ENCODE results near the gene HCRTR2. TPM values are rescaled to one million over a fixed set of nuclear protein-coding genes. Genes with fewer than 3 reads are reported as not detected.
A peak's percentile ranks its signal among the peaks of the same experiment; 100 is the strongest.
"Not testable (repeated sequence)": the region's sequence is repeated elsewhere in the genome, so short reads cannot be mapped to it uniquely, and the experiment has no call there.

The HCRTR2 gene
- total RNA-seq, 1 donor from 2014 or later = not detected

DNA sequence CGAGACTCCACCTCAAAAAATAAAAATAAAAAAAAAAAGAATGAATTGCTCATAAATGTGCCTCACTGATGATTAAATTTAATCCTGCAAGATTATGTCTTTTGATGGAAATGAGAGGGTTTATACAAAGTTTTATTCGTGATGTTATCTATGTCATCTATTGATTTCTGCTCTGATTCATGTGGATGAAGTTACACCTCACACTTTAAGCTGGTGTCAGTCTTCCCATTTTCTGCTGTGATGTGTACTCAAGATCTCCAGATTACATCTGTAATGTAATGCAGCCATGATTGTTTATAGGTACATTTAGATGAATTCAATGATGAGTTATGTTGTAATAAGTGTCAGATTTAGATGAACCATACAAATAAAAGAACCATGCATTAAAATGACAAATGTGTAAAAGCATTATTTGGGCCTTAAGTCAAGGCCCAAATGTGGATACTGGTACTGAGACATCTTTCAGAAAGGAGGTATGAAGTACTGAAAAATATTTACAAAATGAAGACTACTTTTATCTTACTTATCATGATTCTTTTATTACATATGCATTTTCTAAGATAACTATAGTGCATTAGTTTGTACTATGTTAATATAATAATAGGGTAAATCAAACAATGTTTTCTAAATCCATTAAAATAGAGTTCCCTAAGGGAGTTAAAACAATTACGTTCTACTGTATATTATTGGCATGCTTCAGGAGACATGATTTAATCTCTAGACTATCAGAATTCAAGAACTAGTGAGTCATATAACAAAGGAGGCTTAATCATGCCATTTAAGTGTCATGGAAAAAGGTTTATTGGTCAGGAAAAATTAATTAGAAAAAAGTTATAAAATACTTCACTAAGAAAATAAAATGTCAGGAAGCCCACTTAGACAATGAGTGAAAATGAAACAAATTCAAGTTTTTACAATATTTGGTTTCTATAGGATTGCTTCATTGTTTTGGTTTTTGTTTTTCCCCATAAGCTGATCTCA, 34.5 kb downstream of the HCRTR2 start:
- ATAC-seq = no peak
- intact Hi-C loops (cut with micrococcal nuclease) = no loop called here
- no peak for DNase-seq

GRCh38 chr6:55210952-55211351, 36.6 kb downstream of the HCRTR2 start:
- no peak for ATAC-seq
- intact Hi-C loops (cut with micrococcal nuclease) = no loop called here
- DNase-seq = no peak

- intact Hi-C loops (cut with micrococcal nuclease) = no loop called here
- DNase-seq (no peak), ATAC-seq (no peak)
Observed at GRCh38 chr6:55212156-55212555, 37.8 kb downstream of the HCRTR2 start.

DNA sequence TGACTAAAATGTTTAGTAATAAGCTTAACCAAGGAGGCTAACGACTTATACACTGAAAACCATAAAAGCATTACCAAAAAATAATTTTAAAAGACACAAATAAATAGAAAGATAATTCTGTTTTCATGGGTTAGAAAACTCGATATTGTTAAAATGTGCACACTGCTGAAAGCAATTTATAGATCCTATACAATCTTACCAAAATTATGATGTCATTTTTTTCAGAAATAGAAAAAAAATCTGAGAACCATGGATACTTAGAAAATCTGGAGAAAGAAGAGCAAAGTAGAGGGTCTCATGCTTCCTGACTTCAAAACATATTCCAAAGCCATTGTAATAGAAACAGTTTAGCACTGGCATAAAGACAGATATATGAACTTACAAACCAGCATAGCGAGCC, 46.6 kb downstream of the HCRTR2 start:
- ATAC-seq (no peak), DNase-seq (no peak)
- intact Hi-C loops (cut with micrococcal nuclease) = no loop called here

DNA sequence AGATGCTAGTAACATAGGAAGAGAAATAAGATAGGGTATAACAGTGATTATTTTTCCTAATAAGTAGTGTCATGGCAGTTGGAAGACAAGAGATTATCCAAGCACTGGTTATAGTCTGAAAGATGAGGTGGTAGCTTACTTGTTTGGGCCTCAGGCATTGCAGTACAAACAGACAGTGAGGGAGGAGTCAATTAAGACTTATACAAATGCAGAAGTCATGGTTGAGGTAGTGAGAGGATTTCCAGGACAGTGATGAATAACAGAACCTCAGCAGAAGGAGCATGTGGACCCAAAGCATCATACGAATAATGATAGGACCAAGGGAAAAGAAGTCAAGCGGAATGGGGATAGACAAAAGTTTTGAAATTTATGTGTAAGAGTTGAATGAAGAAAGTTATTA, 53.5 kb downstream of the HCRTR2 start:
- no peak for DNase-seq
- ATAC-seq = no peak
- intact Hi-C loops (cut with micrococcal nuclease) = no loop called here

DNA sequence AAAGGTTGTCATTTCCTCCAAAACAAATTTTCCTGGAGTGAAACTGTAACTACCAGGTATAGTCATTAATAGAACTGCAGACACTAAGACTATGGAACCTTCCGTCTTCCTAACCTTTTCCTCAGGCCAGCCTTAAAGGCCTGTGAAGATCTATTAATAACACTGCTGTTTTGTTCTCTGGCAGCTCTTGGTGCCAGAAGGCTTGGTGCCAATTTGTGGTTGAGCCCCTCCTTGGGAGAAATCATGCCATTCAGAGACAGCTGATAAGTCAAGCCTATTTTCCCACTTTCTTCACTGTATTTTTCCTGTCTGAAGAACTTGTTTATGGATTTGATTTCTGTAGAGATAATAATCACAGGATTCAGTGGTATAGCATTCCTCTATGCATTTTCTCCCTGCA, 64.8 kb downstream of the HCRTR2 start:
- intact Hi-C loops (cut with micrococcal nuclease) = no loop called here
- peak; percentile 30 for DNase-seq
- peak; percentile 28 for ATAC-seq

- not testable (repeated sequence) for ATAC-seq, DNase-seq
- intact Hi-C loops (cut with micrococcal nuclease) = loop anchor here (10.0 kb wide), 1 partner anchor 1266 kb away; no protein-coding TSS in a partner anchor
Observed at GRCh38 chr6:55240975-55241605, 66.8 kb downstream of the HCRTR2 start.

- intact Hi-C loops (cut with micrococcal nuclease) = no loop called here
- ATAC-seq (no peak), DNase-seq (no peak)
Observed at GRCh38 chr6:55250400-55250799, 76.1 kb downstream of the HCRTR2 start.

DNA sequence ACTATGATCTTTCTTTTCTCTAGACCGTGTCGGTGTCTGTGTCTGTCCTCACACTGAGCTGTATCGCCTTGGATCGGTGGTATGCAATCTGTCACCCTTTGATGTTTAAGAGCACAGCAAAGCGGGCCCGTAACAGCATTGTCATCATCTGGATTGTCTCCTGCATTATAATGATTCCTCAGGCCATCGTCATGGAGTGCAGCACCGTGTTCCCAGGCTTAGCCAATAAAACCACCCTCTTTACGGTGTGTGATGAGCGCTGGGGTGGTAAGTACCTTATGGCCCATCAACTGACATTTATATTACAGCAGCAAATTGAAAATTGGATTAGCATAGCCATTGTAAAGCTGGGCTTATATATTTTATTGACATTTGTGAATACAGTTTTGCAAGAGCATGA, 80.8 kb downstream of the HCRTR2 start:
- DNase-seq (no peak), ATAC-seq (no peak)
- intact Hi-C loops (cut with micrococcal nuclease) = no loop called here

- intact Hi-C loops (cut with micrococcal nuclease) = no loop called here
- ATAC-seq (no peak), DNase-seq (no peak)
Observed at GRCh38 chr6:55260181-55260580, 85.9 kb downstream of the HCRTR2 start.

DNA sequence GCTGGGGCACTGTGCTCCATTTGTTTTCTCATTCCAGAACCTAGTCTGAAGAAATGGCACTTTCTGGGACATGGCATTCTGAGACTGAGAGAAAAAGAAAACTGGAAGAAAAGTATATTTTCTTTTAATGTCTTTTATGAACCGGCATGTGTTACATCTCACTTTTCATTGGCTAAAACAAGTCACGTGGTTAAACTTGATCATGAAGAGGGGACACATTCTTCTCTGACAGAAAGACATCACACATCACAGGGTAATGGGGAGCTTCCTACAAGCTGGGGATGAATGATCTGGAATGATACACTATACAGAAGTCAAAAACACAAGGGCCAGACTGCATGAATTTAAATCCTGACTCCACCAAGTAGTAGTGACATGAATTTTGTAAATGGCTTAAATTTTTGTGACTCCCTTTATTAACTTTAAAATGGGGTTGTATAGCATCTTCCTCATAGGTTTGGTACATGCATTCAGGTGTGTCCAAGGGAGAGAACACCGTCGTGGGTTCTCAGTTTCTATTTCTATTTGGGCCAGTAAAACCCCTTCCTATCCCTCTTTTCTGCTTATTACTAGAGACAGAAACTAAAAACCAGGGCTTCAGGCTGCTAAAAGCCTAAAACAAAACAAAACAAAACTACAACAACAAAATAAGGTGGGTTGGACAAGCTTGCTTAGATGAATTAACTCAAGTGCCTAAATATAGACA, 91.2 kb downstream of the HCRTR2 start:
- DNase-seq (no peak), ATAC-seq (no peak)
- intact Hi-C loops (cut with micrococcal nuclease) = no loop called here

GRCh38 chr6:55266896-55267295, 92.6 kb downstream of the HCRTR2 start:
- DNase-seq = no peak
- no peak for ATAC-seq
- intact Hi-C loops (cut with micrococcal nuclease) = no loop called here

DNA sequence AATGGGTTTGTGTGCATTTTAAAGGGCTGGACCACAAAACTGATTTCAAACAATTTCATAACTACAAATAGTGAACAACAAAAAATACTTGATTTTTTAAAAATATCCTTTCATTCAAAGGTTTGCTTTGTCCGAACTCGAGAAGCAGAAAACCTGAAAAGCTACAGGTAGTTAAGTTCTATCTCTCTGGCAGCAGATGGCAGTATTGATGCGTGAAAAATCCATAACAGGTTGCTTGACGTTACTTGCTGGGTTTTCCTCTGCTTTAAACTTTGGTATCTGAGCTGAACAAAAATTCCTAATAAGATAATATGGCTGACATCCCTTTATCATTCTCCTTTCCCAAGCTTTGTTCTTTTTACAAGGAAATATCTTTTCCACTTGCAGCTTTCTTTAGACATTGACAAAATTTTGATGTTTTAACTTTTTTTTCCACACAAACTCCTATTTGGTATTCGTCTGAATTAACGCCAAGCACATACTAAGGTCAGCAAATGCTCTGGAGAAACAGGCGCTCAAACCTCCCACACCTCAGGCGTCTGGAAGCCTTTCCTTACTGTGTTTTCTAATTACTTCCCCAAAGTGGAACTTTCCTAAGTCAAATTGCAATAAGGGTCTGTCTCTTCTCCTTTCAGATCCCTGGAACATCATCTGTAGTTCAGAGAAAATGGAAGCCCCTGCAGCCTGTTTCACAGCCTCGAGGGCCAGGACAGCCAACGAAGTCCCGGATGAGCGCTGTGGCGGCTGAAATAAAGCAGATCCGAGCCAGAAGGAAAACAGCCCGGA, 102.6 kb downstream of the HCRTR2 start:
- DNase-seq (peak; percentile 37), ATAC-seq (peak; percentile 83)

GRCh38 chr6:55277646-55278045, 103.3 kb downstream of the HCRTR2 start:
- intact Hi-C loops (cut with micrococcal nuclease) = loop anchor here (5.0 to 10.0 kb wide), 2 partner anchors 675 to 1017 kb away; no protein-coding TSS in a partner anchor
- ATAC-seq = peak; percentile 52
- no peak for DNase-seq

More for the DNA sequence above, 102.6 kb downstream of the HCRTR2 start:
- intact Hi-C loops (cut with micrococcal nuclease) = loop anchor here (5.0 to 10.0 kb wide), 2 partner anchors 675 to 1018 kb away; no protein-coding TSS in a partner anchor

- ATAC-seq (no peak), DNase-seq (no peak)
- intact Hi-C loops (cut with micrococcal nuclease) = no loop called here
Observed at GRCh38 chr6:55281215-55281614, 106.9 kb downstream of the HCRTR2 start.

- intact Hi-C loops (cut with micrococcal nuclease) = no loop called here
Observed at GRCh38 chr6:55282115-55282514, 107.8 kb downstream of the HCRTR2 start.

DNA sequence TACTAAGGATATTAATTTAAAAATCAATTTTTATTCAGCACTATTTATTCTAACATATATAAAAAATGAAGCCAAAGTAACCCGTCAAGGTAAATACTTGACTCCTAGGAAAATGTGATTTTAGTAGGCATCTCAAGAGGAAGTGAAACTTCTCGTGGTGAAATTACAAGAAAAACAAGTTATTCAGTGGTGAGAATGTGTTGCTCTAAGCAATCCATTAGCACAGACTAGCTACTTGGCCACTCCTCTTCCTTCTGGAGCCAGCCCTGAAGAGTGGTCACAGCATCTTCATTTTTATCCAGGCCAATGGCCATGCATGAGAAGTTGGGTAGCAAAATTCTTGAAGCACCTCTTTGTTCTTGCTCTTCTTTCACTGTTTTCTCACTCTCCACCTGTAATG, 112.5 kb downstream of the HCRTR2 start:
- intact Hi-C loops (cut with micrococcal nuclease) = no loop called here
- ATAC-seq = no peak

More at GRCh38 chr6:55282115-55282514, 107.8 kb downstream of the HCRTR2 start:
- ATAC-seq (no peak), DNase-seq (no peak)

DNA sequence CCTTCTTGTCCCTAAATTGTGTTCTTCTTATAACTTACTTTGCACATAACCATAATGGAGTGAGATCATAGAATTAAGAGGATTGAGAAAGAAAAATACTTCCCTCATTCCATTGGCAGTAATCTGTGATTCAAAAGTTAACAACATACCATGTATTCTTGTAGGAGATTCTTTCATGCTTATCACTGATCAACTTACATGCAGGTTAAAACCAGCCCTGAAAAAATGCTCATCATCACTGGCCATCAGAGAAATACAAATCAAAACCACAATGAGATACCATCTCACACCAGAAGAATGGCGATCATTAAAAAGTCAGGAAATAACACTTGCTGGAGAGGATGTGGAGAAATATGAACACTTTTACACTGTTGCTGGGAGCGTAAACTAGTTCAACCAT, 116.4 kb downstream of the HCRTR2 start:
- intact Hi-C loops (cut with micrococcal nuclease) = no loop called here
- ATAC-seq (no peak), DNase-seq (no peak)

More for the DNA sequence above, 112.5 kb downstream of the HCRTR2 start:
- DNase-seq = no peak

DNA sequence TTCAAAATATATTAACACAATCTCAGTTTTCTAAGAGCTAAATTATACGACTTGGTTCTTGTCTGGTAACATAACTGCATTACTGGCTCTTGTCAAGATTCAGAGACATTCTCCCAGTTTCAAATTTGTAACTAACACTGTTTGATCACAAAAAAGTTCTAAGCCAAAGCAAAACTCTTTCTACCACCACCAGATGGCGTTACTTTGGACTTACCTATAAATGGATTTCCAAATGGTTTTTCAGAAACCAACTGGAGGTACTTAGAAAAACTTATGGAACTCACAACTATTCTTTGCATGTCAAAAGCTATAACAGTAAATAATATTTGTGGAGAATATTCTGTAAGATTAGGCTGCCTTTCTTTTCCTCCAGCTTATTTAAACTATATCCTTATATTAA, 118.8 kb downstream of the HCRTR2 start:
- DNase-seq (no peak), ATAC-seq (no peak)
- intact Hi-C loops (cut with micrococcal nuclease) = no loop called here
